Activated naive CD4-positive, alpha-beta T cell treated with anti-CD3 and anti-CD28 coated beads, Interleukin-2, amount 50 U/mL, for 24 hours (primary cell): ENCODE measurements around the gene C14orf93.
A peak's percentile ranks its signal among the peaks of the same experiment; 100 is the strongest.

Experiments
- H3K27ac Mint-ChIP-seq: one replicate; pipeline ENCODE4 v1.8.0; 2021; ENCODE audit warnings: mild to moderate bottlenecking, mixed read lengths
- H3K27me3 Mint-ChIP-seq: one replicate; pipeline ENCODE4 v1.8.0; 2021; ENCODE audit warnings: mixed read lengths
- H3K36me3 Mint-ChIP-seq: one replicate; pipeline ENCODE4 v1.8.0; 2021; ENCODE audit warnings: mixed read lengths
- H3K4me1 Mint-ChIP-seq: one replicate; pipeline ENCODE4 v1.8.0; 2021; ENCODE audit warnings: mixed read lengths
- H3K4me3 Mint-ChIP-seq: one replicate; pipeline ENCODE4 v1.8.0; 2021; ENCODE audit warnings: mild to moderate bottlenecking, mixed read lengths
- H3K9me3 Mint-ChIP-seq: one replicate; pipeline ENCODE4 v1.8.0; 2021; ENCODE audit warnings: mixed read lengths

Gene C14orf93

DNA sequence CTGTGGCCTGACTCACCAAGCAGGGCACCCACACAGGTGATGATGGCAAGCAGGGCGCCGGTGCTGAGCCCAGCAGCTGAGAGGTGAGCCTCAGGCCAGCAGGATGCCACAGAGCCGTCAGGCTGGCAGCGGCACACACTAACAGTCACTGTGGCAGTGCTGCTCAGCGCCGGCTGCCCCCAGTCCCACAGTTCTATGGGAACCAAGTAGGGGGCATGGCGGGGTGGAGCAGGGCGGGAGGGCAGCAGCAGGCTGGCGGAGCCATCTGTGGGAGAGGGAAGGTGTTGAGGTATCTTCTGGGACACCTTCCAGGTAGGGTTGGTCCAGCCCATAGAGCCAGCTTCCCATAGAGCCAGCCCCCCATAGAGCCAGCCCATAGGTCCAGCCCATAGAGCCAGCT is 39.1 kb upstream of the C14orf93 start:
- no peak overlapping the region for H3K4me3 Mint-ChIP-seq
- peaks cover 2% of the 10 kb centered on the region for H3K27me3 Mint-ChIP-seq
- H3K27ac Mint-ChIP-seq = no peak overlapping the region
- H3K9me3 Mint-ChIP-seq = no peaks in the 10 kb centered on the region
- peaks cover 2% of the 10 kb centered on the region for H3K36me3 Mint-ChIP-seq
- no peaks in the 10 kb centered on the region for H3K4me1 Mint-ChIP-seq

- Mint-ChIP-seq H3K27ac (no peak overlapping the region), H3K27me3 (peaks cover 2% of the 10 kb centered on the region), H3K9me3 (no peaks in the 10 kb centered on the region), H3K4me3 (no peak overlapping the region), H3K4me1 (no peaks in the 10 kb centered on the region), H3K36me3 (peaks cover 2% of the 10 kb centered on the region)
Measured at GRCh38 chr14:23047751-23048693, 38.1 kb upstream of the C14orf93 start.

DNA sequence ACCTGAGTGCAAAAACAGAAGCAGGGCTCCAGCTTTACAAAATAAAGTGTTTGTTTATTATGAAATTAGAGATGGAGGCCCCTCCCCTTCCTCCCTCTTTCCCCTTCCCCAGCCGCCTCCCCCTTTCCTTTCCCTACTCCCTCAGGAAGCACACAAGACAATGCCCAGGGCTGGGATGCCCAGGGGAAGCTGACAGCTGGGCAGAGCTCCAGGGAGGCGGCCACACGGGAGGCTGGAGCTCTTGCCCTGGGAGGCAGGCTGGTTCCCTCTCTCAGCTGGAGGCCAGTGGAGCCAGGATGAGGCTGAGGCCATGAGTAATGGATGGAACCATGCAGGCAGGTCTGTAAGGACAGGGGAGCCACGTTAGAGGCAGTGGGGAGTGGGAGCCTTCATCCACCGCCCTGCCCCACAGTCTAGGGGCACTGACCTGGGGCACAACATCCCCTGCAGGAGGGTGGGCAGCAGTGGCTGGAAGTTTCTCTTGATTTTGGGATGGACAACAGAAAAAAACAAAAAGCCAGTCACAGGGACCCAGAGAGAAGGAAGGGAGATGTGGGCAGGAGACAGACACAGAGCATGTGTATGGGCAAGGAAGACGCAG is 37.2 kb upstream of the C14orf93 start:
- Mint-ChIP-seq H3K4me1 (no peaks in the 10 kb centered on the region), H3K4me3 (no peak overlapping the region), H3K27ac (peak overlapping the region; percentile 14), H3K36me3 (peaks cover 2% of the 10 kb centered on the region), H3K27me3 (peaks cover 2% of the 10 kb centered on the region), H3K9me3 (no peaks in the 10 kb centered on the region)

DNA sequence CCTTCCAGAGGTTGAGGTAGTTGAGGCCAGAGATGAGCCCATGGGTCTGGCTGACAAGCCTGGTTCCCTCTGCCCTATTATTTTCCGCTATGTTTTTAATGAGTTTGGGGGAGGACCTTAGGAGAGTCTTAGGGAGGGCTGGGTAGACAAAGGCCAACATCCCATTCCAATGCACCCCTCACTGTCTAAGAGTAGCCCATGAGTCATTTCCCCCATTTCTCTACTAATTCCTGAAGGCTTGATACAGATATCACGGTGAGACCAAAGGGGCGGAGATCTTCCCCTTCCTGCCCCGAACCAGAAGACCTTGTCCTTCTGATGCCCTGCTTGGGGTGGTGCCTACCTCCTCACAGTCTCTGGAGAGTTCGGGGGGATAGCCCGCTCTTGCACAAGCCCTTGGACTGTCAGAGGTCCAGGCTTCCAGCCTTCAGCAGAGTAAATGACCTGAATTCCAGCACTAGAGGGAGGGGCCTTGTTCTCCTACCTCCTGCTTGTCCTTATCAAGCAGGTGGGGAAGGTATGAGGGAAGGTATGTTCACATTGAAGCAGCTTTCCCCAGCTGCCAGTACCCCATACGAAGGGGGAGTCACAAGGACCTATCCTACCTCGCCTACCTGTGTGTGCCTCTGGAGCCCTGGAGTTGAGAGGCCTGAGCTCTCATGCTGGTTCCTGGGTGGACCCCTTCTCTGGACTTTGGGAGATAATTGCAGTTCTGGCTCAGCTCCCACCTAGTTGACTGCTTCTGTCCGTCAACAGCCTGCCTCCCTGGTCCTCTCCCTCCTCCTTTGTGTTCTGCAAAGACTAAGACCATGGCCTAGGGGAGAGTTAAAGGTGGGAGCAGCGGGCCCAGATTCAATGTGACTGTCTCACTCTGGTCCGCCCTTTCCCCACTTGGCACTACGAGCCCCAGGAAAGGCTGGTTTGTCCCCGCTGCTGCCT is 35.7 kb upstream of the C14orf93 start:
- Mint-ChIP-seq H3K27ac (no peak overlapping the region), H3K27me3 (peaks cover 2% of the 10 kb centered on the region), H3K9me3 (no peaks in the 10 kb centered on the region), H3K36me3 (peaks cover 2% of the 10 kb centered on the region), H3K4me3 (no peak overlapping the region), H3K4me1 (no peaks in the 10 kb centered on the region)

- H3K4me3 Mint-ChIP-seq = no peak overlapping the region
- peaks cover 2% of the 10 kb centered on the region for H3K36me3 Mint-ChIP-seq
- no peak overlapping the region for H3K27ac Mint-ChIP-seq
- peaks cover 2% of the 10 kb centered on the region for H3K27me3 Mint-ChIP-seq
- no peaks in the 10 kb centered on the region for H3K4me1 Mint-ChIP-seq
- H3K9me3 Mint-ChIP-seq = no peaks in the 10 kb centered on the region
Measured at GRCh38 chr14:23044840-23045239, 34.9 kb upstream of the C14orf93 start.

GRCh38 chr14:23043754-23044153 is 33.8 kb upstream of the C14orf93 start:
- no peak overlapping the region for H3K4me3 Mint-ChIP-seq

DNA sequence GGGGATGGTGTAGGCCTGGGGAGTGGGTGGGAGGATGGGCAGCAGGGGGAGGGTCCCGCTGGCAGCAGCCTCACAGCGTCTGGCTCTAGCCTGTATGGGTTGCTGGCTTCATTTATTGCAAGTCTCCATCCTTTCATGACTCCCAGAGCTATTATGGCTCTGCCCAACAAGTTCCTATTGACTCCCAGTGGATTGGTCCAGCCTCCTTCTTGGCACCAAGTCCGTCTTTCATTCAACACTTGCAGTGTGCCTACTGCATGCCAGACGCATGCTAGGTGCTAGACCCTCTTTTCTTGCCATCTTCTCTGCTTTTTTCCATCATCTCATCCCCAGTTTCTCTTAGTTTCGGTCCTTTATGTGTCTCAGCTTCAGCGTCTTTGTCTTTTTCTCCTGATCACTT is 33.2 kb upstream of the C14orf93 start:
- Mint-ChIP-seq H3K27ac (no peak overlapping the region), H3K4me3 (no peak overlapping the region), H3K9me3 (no peaks in the 10 kb centered on the region), H3K4me1 (no peaks in the 10 kb centered on the region), H3K36me3 (peaks cover 2% of the 10 kb centered on the region), H3K27me3 (peaks cover 2% of the 10 kb centered on the region)

More at GRCh38 chr14:23043754-23044153, 33.8 kb upstream of the C14orf93 start:
- no peak overlapping the region for H3K27ac Mint-ChIP-seq
- H3K9me3 Mint-ChIP-seq = no peaks in the 10 kb centered on the region
- H3K27me3 Mint-ChIP-seq = peaks cover 2% of the 10 kb centered on the region
- H3K36me3 Mint-ChIP-seq = peaks cover 2% of the 10 kb centered on the region
- no peaks in the 10 kb centered on the region for H3K4me1 Mint-ChIP-seq

GRCh38 chr14:23042162-23042965 is 32.4 kb upstream of the C14orf93 start, which contains the start of gene PSMB11:
PSMB11 (plus strand) TSS chr14:23042212; CDS start chr14:23042226, 14 bp downstream.
- Mint-ChIP-seq H3K36me3 (no peaks in the 10 kb centered on the region), H3K27me3 (no peaks in the 10 kb centered on the region), H3K4me3 (no peak within 1 kb of the TSS), H3K9me3 (no peaks in the 10 kb centered on the region), H3K27ac (peak within 1 kb of the TSS; percentile 62), H3K4me1 (no peaks in the 10 kb centered on the region)

DNA sequence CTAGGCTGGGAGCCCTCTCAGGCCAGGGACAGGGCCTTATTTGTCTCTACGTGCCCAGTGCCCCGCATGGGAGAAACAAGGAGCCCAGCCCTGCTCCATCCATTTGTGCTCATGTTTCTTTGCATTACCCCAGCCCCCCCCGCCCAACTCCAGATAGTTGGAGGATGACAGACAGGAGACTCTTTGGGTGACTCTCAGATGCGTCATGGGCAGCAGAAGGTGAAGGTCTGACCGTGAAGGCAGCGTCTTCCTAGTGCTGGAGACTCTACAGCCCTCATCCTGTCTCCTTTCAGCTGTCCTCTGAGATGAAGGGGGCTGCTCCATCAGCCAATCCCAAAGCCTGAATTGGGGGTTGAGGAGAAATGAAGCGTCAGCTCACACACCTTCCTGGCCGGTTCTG is 31.8 kb upstream of the C14orf93 start:
- Mint-ChIP-seq H3K27me3 (no peaks in the 10 kb centered on the region), H3K27ac (no peak overlapping the region), H3K4me1 (no peaks in the 10 kb centered on the region), H3K4me3 (no peak overlapping the region), H3K9me3 (no peaks in the 10 kb centered on the region), H3K36me3 (no peaks in the 10 kb centered on the region)

DNA sequence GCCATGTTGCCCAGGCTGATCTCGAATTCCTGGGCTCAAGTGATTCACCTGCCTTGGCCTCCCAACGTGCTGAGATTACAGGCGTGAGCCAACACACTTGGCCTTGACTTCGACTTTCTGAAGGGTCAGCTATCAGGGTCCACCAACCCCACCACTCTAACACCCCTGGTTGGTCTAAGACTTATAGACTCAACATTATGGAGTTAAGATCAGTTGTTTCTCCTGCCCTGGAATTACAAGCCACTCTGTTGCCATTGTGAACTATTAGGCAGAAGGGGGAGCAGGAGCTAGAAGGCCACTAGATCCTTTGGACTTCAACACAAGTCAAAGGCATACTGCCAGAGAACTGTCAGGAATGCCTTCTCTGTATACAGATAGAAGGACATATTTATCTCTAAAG is 30.2 kb upstream of the C14orf93 start:
- Mint-ChIP-seq H3K27me3 (no peaks in the 10 kb centered on the region), H3K4me1 (peaks cover 8% of the 10 kb centered on the region), H3K36me3 (no peaks in the 10 kb centered on the region), H3K27ac (no peak overlapping the region), H3K9me3 (peaks cover 5% of the 10 kb centered on the region), H3K4me3 (no peak overlapping the region)

- Mint-ChIP-seq H3K9me3 (peaks cover 5% of the 10 kb centered on the region), H3K27ac (peak overlapping the region; percentile 100), H3K36me3 (peaks cover 15% of the 10 kb centered on the region), H3K4me3 (peak overlapping the region; percentile 92), H3K27me3 (no peaks in the 10 kb centered on the region), H3K4me1 (peaks cover 28% of the 10 kb centered on the region)
Measured at GRCh38 chr14:23035303-23036144, 25.6 kb upstream of the C14orf93 start.

GRCh38 chr14:23034498-23035302 is 24.8 kb upstream of the C14orf93 start, which contains the start of gene PSMB5:
PSMB5 (minus strand) TSS chr14:23034900; CDS start chr14:23034881, 19 bp downstream.
- Mint-ChIP-seq H3K4me1 (peaks cover 28% of the 10 kb centered on the region), H3K27me3 (no peaks in the 10 kb centered on the region), H3K36me3 (peaks cover 15% of the 10 kb centered on the region), H3K27ac (peak within 1 kb of the TSS; percentile 100), H3K4me3 (peak within 1 kb of the TSS; percentile 92), H3K9me3 (peaks cover 5% of the 10 kb centered on the region)

- peak overlapping the region; percentile 92 for H3K4me3 Mint-ChIP-seq
- peaks cover 19% of the 10 kb centered on the region for H3K36me3 Mint-ChIP-seq
- peaks cover 35% of the 10 kb centered on the region for H3K4me1 Mint-ChIP-seq
- peaks cover 5% of the 10 kb centered on the region for H3K9me3 Mint-ChIP-seq
- H3K27ac Mint-ChIP-seq = peak overlapping the region; percentile 100
- H3K27me3 Mint-ChIP-seq = no peaks in the 10 kb centered on the region
Measured at GRCh38 chr14:23033801-23034497, 24.0 kb upstream of the C14orf93 start.
